PC-9 (cell line): ENCODE data around the gene SELPLG. TPM values are rescaled to one million over a fixed set of nuclear protein-coding genes. Genes with fewer than 3 reads are reported as not detected.
"Not testable (repeated sequence)": the region's sequence is repeated elsewhere in the genome, so short reads cannot be mapped to it uniquely, and the experiment has no call there.

Experiments
- BruUV-seq: library from RNA; stranded (reverse); fragments of 400-500 nt; replicated peaks from 2 replicates; lab custom pipeline; 2021; lab: Mats Ljungman, UMichigan
- CTCF ChIA-PET: fragments of 300-600 bp; sonication (Branson Sonifier 250); formaldehyde crosslinking; loops from one replicate; lab custom pipeline; 2022; ENCODE audit warnings: antibody characterized with exemption; lab: Charles Lee
- POLR2A ChIA-PET: fragments of 300-600 bp; sonication (Branson Sonifier 250); formaldehyde crosslinking; loops from one replicate; lab custom pipeline; 2022; ENCODE audit warnings: antibody characterized with exemption; ENCODE audit not compliant: unreplicated experiment; lab: Charles Lee
- DNase-seq, 2 experiments: peaks; one replicate each; pipeline versions ENCODE4 v3.0.0 to v3.0.0-alpha.2; 2015 to 2022; ENCODE audit warnings: mixed read lengths in 1 of 2
- H2AFZ ChIP-seq: fragments of 200-600 bp; sonication (generic); 2 replicates; pipeline ENCODE4 v1.8.1; 2017; ENCODE audit warnings: antibody characterized with exemption
- H3F3A ChIP-seq: fragments of 200-600 bp; sonication (generic); 2 replicates; pipeline ENCODE4 v1.8.1; 2017; ENCODE audit warnings: antibody characterized with exemption, mild to moderate bottlenecking, low read depth; ENCODE audit not compliant: insufficient read depth
- H3K27ac ChIP-seq: fragments of 200-600 bp; sonication (generic); 2 replicates; pipeline ENCODE4 v1.6.1; 2016; ENCODE audit warnings: mixed run types
- H3K27me3 ChIP-seq: fragments of 200-600 bp; sonication (generic); 2 replicates; pipeline ENCODE4 v1.6.1; 2016; ENCODE audit warnings: low read depth, mixed run types; ENCODE audit not compliant: insufficient read depth
- H3K36me3 ChIP-seq: fragments of 200-600 bp; sonication (generic); 2 replicates; pipeline ENCODE4 v1.6.1; 2016; ENCODE audit warnings: low read depth, mixed run types
- H3K4me1 ChIP-seq: fragments of 200-600 bp; sonication (generic); replicated peaks from 2 replicates; pipeline ENCODE4 v1.6.1; 2016; ENCODE audit warnings: mixed run types; ENCODE audit not compliant: insufficient read depth
- H3K4me2 ChIP-seq: fragments of 200-600 bp; sonication (generic); 2 replicates; pipeline ENCODE4 v1.6.1; 2017; ENCODE audit warnings: mixed run types
- H3K4me3 ChIP-seq: fragments of 200-600 bp; sonication (generic); 2 replicates; pipeline ENCODE4 v1.6.1; 2016; ENCODE audit warnings: mixed run types
- H3K79me2 ChIP-seq: fragments of 200-600 bp; sonication (generic); 2 replicates; pipeline ENCODE4 v1.6.1; 2017; ENCODE audit warnings: low read depth, mixed run types
- H3K9me2 ChIP-seq: fragments of 200-600 bp; sonication (generic); 2 replicates; pipeline ENCODE4 v1.8.1; 2017; ENCODE audit warnings: mild to moderate bottlenecking; ENCODE audit not compliant: insufficient read depth
- H3K9me3 ChIP-seq: fragments of 200-600 bp; sonication (generic); 2 replicates; pipeline ENCODE4 v1.8.1; 2016; ENCODE audit warnings: low read depth; ENCODE audit not compliant: insufficient read depth
- H4K20me1 ChIP-seq: fragments of 200-600 bp; sonication (generic); 2 replicates; pipeline ENCODE4 v1.8.1; 2017; ENCODE audit not compliant: insufficient read depth
- CTCF ChIP-seq: fragments of 200-600 bp; sonication (generic); conservative IDR thresholded peaks from 2 replicates; pipeline ENCODE4 v1.6.1; 2017; ENCODE audit warnings: mixed run types, antibody characterized with exemption, mild to moderate bottlenecking, moderate library complexity
- EZH2 ChIP-seq: fragments of 200-600 bp; sonication (generic); IDR thresholded peaks from 2 replicates; pipeline ENCODE4 v1.8.0; 2017; ENCODE audit warnings: antibody characterized with exemption, low read depth
- intact Hi-C: fragments of 100-400 bp; cut with micrococcal nuclease; formaldehyde crosslinking; loops from one replicate; pipeline ENCODE4 v1.10.0; 2022; ENCODE audit not compliant: unreplicated experiment
- total RNA-seq: library from RNA; stranded (reverse); gene quantifications from 2 replicates; pipeline ENCODE4 v1.2.3, GENCODE V29; 2021

Gene SELPLG
- total RNA-seq, 1 experiment from 2014 or later, result 0.96 TPM

DNA sequence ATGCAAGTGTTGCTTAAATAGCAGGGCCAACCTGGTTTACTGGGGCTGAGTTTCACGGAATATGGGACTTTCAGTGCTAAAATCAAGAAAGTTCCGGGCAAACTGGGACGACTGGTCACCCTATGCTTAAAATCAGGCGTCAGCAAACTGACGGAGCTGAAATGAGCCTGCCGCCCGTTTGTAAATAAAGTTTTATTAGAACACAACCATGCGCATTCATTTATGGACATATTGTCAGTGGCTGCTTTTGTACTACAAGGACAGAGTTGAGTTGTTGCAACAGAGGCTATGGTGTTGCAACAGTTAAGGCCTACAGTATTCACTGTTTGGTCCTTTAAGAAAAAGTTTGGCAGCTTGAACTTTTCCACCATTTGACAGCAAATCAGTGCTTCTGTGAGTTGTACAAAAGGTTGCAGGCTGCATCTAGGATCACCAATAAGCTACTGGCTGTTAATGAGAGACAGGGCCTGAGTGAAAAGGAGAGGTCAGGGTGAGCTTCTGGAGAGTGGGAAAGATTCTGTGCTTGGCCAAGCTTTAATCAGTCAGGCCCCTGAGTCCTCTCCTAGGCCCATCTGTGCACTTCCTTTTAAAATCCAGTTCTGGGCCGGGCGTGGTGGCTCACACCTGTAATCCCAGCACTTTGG lies 13.3 kb downstream of the SELPLG start:
- H3K4me1 ChIP-seq, result peaks cover 16% of the 10 kb centered on the region
- no peaks in the 10 kb centered on the region for H3K27me3 ChIP-seq
- ChIA-PET CTCF (no interaction called here), POLR2A (no interaction called here)
- no peaks in the 10 kb centered on the region for H4K20me1 ChIP-seq
- peaks cover 10% of the 10 kb centered on the region; the same call in 1 of the 2 replicates for H3F3A ChIP-seq
- H3K4me2 ChIP-seq, result peak overlapping the region; percentile 51
- H3K4me3 ChIP-seq, result no peak overlapping the region
- no TSS peak for BruUV-seq
- intact Hi-C loops, result no loop called here
- H3K9me2 ChIP-seq, result no peaks in the 10 kb centered on the region
- no peaks in the 10 kb centered on the region for H3K79me2 ChIP-seq
- TF ChIP-seq CTCF (no peak), EZH2 (no peak)
- no peaks in the 10 kb centered on the region for H3K9me3 ChIP-seq
- DNase-seq, result peak in 1 of 2 experiments; percentile 57
- H2AFZ ChIP-seq, result 0 out of 2 replicates have a peak overlapping the region, but pooled peaks have one; percentile 25
- no peaks in the 10 kb centered on the region for H3K36me3 ChIP-seq
- H3K27ac ChIP-seq, result no peak overlapping the region

DNA sequence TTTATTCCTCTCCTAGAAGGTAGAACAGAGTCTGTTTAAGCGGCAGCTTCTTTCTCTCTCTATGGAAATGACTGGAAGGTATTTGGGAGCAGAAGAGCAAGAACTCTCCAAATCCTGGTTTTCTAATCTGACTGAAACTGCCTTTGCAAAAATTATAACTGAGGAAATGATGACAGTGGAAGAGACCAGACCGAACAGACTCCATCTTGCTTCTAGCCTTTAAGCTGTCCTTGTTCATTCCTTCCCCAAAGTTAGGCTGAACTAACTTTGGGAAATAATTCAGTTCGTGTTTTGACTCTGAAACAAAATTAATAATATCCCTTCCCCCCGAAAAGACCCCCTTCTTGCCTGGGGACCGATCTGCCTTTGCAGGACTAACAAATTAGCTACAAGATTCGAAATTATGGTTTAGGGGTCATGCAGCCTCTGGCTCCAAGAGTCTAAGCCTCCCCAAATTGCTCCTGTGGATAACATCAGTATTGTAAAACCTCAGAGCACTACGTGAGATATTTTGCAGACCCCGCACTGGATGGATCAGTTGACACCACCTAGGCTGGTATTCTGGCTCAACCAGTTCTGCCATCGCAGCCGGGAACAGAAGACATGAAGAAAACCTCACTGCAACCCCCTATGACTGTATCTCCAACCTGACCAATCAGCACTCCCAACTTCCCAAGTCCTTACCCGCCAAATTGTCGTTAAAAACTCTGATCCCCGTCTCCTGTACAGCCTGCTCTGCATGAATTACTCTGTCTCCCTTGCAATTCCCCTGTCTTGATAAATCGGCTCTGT lies 14.1 kb downstream of the SELPLG start:
- Histone ChIP-seq H3F3A (0 out of 2 replicates have a peak, but pooled peaks cover 10% of the 10 kb centered on the region), H3K4me2 (peak overlapping the region; percentile 51), H3K4me1 (peaks cover 16% of the 10 kb centered on the region), H3K9me3 (no peaks in the 10 kb centered on the region), H3K36me3 (no peaks in the 10 kb centered on the region), H3K27ac (no peak overlapping the region), H3K79me2 (no peaks in the 10 kb centered on the region), H2AFZ (0 out of 2 replicates have a peak overlapping the region, but pooled peaks have one; percentile 25), H3K27me3 (no peaks in the 10 kb centered on the region), H4K20me1 (no peaks in the 10 kb centered on the region), H3K4me3 (no peak overlapping the region), H3K9me2 (no peaks in the 10 kb centered on the region)
- peak in 1 of 2 experiments; percentile 55 for DNase-seq
- CTCF ChIA-PET, result no interaction called here
- TF ChIP-seq CTCF (no peak), EZH2 (no peak)
- POLR2A ChIA-PET, result interaction anchor here (0.6 kb wide), 1 partner anchor 918 kb away, joined by 8 read pairs; no protein-coding TSS in a partner anchor
- no TSS peak for BruUV-seq
- intact Hi-C loops, result loop anchor here (2.0 to 10.0 kb wide), 4 partner anchors 49 to 705 kb away; partner anchors contain the start of genes ALKBH2 and FICD

DNA sequence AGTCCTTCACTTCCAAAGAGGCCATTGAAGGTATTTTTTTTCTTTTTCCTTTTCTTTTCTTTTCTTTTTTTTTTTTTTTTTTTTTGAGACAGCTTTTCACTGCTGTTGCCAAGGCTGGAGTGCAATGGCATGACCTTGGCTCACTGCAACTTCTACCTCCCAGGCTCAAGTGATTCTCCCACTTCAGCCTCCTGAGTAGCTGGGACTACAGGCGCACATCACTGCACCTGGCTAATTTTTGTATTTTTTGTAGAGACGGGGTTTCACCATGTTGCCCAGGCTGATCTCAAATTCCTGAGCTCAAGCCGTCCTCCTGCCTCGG lies 14.8 kb downstream of the SELPLG start:
- H3K4me2 ChIP-seq, H3K79me2 ChIP-seq, BruUV-seq, H3K9me2 ChIP-seq, H3K4me3 ChIP-seq, CTCF ChIA-PET, H2AFZ ChIP-seq, H3K27me3 ChIP-seq, H3K27ac ChIP-seq, H3K9me3 ChIP-seq, H3F3A ChIP-seq, H3K36me3 ChIP-seq, DNase-seq, H4K20me1 ChIP-seq: not testable (repeated sequence)
- H3K4me1 ChIP-seq, result peaks cover 16% of the 10 kb centered on the region
- intact Hi-C loops, result loop anchor here (1.0 to 10.0 kb wide), 5 partner anchors 48 to 704 kb away; partner anchors contain the start of genes ALKBH2 and FICD
- POLR2A ChIA-PET, result interaction anchor here (0.6 kb wide), 1 partner anchor 917 kb away, joined by 8 read pairs; no protein-coding TSS in a partner anchor
